ENCODE measurements around the gene SLC9A3.
"Not testable (repeated sequence)": the region's sequence is repeated elsewhere in the genome, so short reads cannot be mapped to it uniquely, and the experiment has no call there.

Gene SLC9A3

DNA sequence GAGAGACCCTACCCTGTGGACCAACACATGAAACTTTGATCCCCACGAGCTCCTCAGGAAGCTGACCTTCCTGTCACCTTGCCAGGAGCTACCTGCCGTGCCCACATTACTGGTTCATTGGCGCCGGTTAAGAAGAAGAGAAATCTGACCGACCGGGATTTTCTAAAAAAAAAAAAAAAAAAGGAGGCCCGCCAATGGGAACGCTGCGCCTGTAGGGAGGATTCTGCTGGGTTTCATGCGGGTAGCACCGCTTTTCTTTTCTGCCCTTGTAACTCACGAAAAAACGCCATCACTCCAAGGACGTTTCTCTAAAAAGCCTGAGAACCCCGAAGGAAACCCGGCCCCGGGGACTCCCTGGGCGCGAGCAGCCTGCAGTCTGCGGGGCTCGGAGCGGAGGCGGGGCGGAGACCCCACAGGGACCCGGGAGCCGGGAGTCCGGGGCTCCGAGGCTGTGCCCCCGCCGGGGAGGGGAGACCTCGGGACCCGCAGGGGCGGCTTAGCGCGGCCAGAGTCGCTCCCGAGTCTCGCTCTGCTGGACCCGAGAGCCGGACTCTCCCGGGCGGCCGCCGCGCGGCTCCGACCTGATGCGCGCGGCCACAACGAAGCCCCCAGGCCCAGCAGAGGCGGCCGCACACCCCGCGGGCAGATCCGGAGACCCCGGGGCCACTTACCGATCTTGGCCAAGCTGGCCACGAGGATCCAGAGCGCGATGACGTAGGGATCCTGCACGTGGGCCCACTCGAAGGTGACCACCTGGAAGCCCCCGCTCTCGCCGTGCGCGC is 617 bp downstream of the SLC9A3 start:
- no peak for DNase-seq

DNA sequence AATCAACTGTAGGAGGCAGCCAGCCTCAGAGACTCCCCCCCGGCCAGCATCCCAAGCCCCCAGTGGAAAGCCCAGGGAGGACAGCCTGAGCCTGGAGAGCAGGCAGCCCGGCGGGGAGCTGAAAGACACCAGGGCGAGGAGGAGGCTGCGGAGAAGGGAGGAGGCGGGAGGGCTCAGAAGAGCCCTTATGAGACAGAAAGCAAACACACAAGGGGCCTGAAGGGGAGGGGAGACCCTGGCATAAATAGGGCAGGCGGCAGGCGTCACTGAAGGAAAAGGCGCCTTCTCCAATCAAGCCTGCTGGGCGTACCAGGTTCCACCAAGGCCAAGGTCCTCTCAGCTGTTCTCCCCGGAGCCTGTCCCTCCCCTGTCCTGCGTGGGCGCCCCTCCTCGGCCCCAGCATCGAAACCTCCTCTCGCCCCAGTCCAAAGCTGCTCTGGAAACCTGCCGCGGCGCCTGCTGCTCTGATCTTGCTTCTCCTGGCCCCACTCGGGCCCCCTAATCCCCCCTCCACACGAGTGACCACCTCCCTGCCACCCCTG is 1.3 kb downstream of the SLC9A3 start:
- no peak for DNase-seq

DNA sequence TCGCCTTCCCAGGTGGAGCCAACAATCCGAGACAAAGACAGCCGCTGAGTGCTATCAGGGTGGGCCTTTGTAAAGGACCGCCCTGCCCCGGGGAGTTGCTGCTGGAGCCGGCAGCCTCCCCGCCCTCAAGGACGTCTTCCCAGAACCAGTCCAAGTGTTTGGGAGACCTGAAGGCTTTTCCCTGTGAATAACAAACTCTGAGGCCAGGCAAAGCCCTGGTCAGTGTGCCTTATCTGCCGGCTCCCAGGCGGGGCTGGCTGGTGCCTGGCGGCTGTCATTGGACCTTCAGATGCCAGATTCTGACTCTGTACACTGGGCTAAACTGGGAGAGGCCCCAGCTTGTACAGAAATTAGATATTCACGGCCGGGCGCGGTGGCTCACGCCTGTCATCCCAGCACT is 2.1 kb downstream of the SLC9A3 start:
- DNase-seq = no peak

DNA sequence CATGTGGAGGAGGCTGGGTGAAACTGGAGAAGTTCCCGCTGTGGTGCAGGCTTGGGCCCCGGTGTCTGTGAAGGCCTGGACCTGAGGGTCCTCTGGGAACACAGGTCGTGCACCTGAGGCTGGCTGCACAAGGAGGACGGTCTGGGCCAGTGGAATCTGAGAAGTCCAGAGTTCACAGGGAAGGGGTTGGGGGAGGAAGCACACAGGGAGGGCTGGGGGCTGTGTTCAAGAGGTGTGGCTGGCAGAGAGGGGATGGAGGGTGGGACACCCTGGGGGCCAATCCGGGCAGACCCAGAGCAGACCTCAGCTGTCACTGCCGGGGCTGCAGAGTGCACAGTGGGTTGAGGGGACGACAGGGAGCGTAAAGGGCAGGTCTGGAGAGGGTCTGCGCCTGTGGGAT is 2.6 kb downstream of the SLC9A3 start:
- DNase-seq = no peak

DNA sequence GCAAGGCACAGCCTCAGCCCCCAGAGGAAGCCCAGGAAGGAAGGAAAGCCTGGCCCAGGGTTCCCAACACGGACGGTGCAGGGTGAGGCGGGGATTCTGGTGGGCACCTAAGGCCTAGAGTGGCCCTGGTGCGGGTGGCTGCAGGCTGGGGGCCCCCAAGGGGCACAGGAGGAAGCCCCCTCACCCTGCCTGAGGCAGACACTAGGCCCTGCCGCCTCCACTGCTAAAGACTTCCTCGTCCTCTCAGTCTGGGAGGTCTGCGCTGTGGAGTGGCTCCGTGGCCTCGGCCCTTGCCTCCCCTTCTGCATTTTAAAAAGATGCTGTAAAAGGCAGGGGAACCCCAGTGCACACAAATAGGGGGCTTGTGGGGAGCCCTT is 3.4 kb downstream of the SLC9A3 start:
- no peak for DNase-seq

DNA sequence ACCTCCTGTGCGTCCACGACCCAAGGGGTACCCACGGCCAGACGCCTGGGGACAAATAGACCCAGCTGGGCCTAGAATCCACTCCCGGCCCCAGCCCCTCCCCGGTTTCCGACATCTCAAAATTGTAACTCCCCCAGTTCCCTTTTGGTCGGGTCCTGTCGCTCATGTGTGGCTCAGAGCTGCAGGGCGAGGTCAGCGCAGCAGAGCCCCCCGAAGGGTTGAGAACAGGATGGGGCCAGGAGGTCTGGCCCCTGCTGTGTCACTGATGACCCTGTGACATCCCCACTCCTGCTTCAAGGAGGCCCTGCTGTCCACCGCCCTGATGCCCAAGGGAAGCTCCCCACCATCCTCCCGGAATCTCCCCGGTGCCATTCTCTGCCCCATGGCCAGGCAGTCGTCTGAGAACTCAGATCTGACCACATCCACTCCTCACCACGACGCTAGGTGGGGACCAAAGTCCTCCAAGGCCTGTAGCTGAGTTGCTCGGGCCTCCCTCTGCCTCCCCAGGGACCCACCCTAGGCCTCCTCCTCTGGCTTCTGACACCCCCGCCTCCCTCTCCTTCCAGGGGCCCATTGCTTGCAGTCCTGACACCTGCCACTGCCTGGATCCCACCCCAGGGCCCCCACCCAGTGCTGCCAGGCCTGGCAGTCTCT is 3.9 kb downstream of the SLC9A3 start:
- DNase-seq = no peak

DNA sequence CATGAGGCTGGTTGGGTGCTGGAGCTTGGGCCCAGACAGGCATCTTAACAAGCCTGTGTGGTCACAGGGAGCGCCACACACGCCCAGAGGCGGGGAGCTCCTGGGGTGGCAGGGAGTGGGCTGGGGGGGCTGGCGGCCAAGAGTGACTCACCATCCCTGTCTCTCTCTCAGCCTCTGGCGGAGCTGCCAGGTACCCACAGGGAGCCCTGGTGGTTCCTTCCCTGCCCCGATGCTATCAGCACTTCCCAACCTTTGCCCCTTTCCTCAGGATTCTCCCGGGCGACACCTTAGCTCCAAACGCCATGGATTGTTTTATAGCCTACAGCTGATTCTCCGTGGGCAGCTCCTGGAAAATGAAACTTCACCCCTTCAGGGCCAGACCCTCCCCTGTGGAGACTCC is 5.5 kb downstream of the SLC9A3 start:
- DNase-seq = no peak

DNA sequence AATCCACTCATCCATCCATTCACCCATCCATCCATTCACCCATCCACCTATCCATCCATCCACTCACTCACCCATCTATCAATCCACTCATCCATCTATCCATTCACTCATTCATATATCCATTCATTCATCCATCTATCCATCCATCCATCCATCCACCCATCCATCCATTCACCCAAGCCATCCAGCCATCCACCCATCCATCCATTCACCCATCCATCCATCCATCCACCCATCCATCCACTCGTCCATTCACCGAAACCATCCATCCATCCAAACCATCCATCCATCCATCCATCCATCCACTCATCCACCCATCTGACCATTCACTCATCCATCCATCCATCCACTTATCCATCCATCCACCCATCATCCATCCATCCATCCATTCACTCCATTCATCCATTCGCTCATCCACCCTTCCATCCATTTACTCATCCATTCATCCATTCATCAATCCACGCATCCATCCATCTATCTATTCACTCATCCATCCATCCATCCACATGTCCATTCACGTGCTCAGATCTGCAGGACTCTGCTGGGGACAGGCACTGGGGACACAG is 6.6 kb downstream of the SLC9A3 start:
- no peak for DNase-seq

DNA sequence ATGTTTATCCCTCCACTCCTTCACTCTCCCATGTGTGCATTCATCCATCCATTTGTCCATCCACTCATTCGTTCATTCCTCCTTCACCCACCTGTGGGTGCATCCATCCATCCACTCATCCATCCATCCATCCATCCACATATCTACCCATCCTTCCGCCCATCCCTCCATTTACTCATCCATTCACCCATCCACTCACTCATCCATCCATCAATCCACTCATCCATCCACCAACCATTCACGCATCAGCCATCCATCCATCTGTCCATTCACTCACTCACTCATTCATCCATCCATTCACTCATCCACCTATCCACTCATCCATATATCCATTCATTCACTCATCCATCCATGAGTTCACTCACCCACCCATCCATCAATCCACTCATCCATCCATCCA is 7.3 kb downstream of the SLC9A3 start:
- no peak for DNase-seq

DNA sequence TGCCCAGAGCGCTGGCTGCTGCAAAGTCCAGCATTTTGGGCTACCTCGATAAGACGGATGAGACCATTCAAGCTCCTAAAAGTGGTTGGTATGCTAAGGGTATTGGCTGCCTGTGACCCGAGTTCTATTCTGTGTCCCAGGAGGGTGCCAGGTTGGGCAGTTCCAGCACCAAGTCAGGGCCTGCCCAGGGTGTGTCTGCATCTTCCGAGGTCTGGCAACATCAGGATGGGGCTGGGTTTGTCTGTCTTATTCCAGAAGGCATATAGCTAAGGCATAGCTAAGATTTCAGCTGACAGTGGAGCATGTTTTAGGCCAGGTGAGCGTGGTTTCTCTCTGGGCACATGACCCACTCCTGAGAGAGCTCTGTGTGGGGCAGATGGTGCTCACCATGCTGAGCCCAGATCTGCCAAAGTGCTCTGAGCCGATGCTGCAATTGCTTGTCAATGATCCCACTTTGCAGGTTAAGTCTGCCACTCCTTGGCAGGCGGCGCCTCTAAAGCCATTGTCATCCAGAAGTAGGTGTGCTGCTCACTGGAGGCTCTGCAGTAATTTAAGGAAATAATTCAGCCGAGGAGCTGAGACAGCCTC is 7.8 kb downstream of the SLC9A3 start:
- no peak for DNase-seq

DNA sequence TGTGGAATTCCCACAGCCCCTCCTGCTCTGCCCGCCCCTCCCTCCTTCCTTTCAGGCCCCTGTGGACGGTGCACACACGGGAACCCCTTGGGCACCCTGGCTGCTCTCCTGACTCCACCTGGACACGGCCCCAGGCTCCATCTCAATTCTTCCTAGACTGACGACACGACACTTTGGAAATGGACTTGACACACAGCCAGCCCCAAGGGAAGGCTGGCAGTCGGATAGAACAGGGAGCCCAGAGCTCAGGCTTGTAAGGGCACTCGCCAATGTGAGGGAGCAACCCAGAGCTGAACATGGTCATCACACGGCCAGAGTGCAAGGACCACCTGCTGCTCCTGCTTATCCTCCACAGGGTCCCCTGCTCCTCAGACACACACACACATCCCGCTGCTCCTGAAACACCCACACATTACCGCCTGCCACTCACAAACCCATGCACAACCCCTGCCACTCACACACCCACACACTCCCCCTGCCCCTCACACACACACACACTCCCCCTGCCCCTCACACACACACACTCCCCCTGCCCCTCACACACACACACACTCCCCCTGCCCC is 8.9 kb downstream of the SLC9A3 start:
- no peak for DNase-seq

DNA sequence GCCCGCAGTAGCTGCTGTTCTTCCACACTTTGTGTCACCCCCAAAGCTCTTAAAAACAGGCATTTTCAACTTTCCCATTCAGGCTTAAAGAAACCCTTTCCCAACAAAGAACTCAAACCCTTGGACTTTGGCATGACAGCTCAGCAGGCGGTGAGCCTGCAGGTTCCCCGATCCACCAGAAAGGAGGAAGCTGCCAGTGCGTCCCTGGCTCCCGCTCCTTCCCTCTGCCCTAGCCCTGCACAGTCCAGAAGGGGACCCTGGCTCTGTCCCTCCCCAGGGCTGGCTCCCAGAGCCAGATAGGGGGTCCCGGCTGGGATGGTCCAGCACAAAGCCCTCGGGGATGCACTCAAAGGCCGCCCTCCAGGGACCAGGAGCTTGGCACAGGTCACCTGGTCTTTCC is 9.6 kb downstream of the SLC9A3 start:
- DNase-seq = no peak

DNA sequence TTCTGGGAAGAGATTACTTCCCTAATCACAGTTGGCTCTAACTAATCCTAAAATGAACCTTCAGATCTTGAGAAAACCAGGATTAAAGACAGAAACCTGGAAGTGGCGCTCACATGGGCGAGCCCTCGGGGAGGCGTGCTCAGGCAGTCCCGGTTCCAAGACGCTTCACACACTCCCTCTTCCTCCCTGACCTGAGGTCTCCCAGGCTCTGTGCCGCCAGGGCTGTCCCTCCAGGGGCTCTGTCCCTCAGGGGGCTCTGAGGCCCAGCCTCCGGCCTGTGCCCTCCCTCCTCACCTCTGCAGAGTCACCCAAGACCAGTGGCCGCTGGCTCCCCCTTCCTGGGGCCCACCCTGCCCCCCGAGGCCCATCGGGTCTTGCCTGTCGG is 10.2 kb downstream of the SLC9A3 start:
- DNase-seq = no peak

DNA sequence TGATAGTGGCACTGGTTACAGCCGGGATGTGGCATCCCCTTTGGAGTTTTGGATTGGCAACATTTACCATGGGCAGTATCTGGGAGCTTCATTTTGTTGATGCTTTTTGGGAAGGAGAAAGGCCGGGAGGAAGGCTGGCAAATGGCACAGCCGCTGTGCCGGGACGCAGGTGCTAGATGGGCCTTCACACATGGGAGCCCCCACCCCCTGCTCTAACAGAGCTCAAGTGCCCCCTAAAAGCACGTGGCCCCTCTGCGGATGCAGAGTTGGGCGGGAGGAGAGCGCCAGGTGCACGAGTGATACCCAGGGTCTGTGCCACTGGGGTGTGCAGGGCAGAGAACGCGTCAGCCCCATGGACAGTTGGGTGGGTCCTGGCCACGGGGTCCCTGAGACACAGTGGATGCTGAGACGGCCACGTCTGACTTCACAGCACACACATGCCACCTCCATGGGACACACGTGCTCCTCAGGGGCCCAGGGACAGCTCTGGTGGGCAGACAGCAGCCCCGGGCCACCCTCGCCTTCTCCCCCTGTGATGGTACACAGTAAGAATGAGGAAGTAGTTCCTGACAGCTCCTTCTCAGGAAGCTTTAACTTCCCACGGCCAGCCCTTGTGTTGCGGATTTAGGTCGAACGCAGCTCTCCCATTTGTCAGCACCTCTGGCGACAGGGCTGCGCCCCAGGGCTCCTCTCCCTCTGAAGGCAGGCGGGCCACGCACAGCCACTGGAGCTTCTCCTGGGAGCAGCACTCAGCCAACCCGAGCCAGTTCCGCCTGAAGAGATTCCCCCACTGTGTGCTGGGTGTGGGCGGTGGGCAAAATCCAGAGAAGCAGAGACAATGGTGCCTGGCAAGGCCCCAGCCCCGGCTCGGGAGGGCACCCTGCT is 10.8 kb downstream of the SLC9A3 start:
- no peak for DNase-seq

DNA sequence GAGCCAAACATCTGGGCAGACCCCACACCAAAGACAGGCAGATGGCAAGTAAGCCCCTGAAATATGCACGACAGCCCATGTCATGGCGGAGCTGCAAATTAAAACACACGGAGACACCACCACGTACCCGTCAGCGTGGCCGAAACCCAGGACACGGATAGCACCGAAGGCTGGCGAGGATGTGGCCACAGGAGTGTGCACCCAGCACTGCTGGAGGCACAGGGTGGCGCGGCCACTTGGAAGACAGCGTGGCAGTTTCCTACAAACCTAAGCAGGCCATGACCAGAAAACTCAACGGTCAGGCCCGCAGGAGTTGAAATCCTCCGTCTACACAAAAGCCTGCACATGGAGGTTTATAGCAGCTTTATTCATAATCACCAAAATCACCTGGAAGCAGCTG is 12.8 kb downstream of the SLC9A3 start:
- DNase-seq = no peak

DNA sequence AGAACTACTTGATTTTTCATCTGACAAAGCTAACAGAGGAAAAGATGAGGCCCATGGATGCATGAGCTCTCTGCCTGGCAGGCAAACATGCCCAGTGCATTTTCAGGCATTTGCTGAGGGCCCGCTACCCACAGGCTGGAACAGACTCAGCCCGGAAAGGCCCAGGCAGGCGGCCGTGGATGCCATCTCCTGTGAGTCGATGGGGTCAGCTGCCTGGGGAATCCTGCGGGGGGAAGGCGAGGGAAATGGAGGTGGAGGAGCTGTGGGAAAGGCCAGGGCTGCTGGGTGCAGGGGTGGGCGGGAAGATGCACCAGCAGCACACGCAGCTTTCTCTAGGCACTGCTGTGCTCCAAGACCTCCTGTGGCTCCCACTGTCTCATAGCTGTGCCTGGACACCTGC is 13.7 kb downstream of the SLC9A3 start:
- DNase-seq = no peak

DNA sequence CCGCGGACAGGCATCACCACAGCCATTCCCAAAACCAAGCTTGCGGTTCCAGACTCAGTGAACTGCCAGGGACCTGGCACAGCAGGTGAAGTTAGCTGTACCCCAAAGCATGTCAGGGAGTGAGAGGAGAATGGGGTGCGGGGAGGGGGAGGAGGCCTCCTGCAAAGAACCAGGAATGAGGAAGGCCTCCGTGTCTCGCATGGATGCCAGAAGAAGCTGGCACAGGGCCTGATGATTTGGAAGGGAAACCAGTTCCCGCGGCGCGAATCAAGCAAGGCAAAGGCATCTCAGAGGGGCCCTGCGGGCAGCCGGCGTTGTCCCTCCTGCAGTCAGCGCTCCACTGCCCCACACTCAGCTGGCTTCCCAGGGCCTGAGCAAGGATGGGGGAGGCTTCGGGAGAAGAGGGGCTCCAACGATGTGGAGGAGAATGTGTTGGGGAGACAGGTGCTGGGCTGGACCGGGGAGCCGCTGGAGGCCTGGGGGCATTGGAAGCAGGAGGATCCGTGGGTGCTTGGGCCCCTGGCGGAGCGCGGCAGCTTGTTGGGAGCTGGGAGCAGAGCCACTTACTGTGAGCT is 14.6 kb downstream of the SLC9A3 start:
- DNase-seq = no peak

DNA sequence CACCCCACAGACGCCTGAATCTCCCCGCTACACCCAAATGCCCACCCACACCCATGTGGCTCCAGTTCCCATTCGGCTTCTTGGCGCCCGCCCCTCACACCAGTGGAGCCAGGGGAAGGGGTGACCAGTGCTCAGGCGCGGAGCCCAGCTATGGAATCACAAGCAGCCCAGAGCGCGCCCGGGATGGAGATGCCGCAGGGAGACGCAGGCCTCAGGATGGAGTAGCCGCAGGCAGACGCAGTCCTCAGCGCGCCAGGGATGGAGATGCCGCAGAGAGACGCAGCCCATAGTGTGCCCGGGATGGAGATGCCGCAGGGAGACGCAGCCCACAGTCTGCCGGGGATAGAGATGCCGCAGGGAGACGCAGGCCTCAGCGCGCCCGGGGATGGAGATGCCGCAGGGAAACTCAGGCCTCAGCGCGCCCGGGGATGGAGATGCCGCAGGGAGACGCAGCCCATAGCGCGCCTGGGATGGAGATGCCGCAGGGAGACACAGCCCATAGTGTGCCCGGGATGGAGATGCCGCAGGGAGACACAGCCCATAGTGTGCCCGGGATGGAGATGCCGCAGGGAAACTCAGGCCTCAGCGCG is 16.2 kb downstream of the SLC9A3 start:
- not testable (repeated sequence) for DNase-seq

DNA sequence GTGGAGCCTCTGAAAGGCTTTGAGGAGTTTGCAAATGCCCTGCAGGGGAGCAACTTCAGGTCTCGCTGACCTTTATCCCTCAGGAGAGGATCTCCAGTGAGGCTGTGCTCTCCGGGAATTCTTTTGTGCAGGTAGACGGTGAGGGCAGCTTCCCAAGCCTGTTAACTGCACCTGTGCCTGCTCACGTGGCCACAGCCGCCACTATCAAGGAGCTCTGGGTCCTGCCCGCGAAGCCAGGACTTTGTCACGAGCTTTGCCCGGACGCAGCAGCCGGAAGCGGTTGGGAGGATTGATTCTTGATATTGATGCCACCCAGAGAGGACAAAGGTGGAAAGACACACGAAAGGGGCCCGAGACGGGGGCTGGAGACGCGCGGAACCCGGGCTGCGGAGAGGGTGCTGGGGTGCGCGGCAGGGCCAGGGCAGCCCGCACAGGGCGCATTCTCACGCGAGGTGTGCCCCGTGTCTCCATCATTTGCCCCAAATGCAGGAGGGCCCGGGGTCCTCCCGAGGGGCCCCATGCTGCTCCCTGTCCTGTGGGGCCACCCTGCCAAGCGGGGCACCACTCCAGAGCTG is 18.2 kb downstream of the SLC9A3 start:
- DNase-seq = no peak

DNA sequence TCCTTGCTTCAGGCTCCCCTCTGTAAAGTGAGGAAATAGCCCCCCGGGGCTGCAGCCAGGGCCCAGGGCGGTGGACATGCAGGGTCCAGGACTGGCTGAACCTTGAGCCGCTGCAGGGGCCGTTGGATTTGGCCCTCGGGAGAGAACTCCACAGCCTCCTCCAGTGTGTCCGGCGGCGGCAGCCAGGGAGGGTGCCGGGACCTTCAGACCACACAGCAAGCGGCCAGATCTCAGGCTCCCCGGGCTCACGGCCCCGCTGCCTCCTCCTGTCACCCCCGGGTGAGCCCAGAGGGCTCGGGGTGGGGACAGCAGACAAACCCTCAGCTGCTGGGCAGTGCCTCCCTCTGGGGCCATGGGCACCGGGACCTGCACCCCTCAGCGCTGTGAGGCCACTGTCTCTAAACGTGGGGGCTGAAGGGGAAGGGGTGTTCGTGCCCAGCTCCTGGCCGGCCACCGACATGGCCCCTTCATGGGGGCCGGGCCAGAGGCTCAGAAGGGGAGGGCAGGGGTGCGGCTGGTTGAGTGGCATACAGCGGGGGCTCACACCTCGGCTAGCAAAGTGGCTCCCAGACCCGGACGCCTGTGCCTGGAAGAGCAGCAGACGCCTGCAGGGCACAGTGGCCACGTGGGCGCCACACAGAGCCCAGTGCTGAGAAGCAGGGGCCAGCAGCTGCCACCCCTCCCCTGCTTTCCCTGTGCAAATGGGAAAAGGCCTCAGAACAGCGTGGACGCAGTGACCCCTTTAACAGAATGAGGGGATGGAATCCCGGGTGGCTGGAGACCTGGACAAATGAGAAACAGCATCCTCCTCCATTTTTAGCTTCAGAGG is 19.7 kb downstream of the SLC9A3 start:
- no peak for DNase-seq

All from activated CD4-positive, alpha-beta T cell treated with anti-CD3 and anti-CD28 coated beads, Interleukin-2, amount 50 U/mL, for 16 hours (primary cell).